Measurements from ENCODE around the gene FUT8.

DNA sequence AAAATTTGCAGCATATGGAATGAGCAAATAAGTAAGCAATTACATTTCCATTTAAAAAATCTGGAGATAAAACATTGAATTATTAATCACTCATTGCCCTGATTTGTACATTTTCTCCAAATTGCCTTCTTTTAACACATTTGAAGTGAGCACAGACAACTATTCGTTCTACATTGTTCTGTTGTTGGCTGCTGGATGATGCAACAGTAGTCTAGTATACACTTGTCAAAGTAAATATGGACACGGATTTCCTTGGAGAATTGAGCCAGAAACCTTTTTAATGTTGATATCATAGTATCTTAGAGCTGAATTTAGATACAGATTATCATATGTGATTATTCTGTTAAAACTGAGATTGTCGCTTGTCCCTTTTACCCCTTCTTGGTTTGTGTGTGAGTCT, 188.2 kb downstream of the FUT8 start:
- TF ChIP-seq CTCF (IDR thresholded peaks at IDR 0.05; ENCODE audit: poor library complexity) (no peak), EZH2 (IDR thresholded peaks at IDR 0.05; ENCODE audit: borderline replicate concordance) (no peak), EZH2phosphoT487 (IDR thresholded peaks at IDR 0.05; ENCODE audit: low read depth, severe bottlenecking, unreplicated experiment) (no peak)

Data from hepatocyte (in vitro differentiated cells).